GM12865 (cell line): Measurements from ENCODE around the gene DPYD.
A peak's percentile ranks its signal among the peaks of the same experiment; 100 is the strongest.

Experiments used
- DNase-seq: peaks from one replicate; pipeline ENCODE4 v3.0.0; 2010; ENCODE audit warnings: low read depth
- H3K4me3 ChIP-seq: 2 replicates; pipeline ENCODE4 v1.5.1; 2011; ENCODE audit warnings: mild to moderate bottlenecking, low read depth, low read length, control low read depth
- TF ChIP-seq, protein P1 (sequence below): IDR thresholded peaks from 2 replicates; pipeline ENCODE4 v1.5.1; 2011; ENCODE audit warnings: low read length, control low read depth, low read depth, inconsistent platforms; ENCODE audit not compliant: insufficient read depth; ENCODE audit errors: missing control alignments

DPYD gene

DNA sequence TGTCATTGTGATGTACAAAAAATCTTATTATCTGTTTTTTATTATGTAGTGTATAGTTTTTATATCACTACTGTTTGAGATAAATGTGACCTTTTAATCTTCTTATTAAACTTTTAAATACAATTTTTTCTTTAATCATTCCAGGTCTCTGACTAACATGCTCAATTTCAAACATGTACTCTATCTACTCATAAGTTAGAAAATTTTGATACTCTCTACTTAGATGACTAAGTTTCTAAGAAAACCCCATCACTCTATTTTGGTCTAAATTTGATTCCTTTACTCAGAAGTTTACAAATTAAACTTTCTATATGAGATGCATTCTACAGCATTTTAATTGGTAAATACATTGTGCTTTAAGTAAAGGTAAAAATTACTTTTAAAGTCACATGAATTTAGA lies 655.2 kb downstream of the DPYD start:
- H3K4me3 ChIP-seq = no peak overlapping the region
- DNase-seq = no peak
- TF ChIP-seq, protein P1, sequence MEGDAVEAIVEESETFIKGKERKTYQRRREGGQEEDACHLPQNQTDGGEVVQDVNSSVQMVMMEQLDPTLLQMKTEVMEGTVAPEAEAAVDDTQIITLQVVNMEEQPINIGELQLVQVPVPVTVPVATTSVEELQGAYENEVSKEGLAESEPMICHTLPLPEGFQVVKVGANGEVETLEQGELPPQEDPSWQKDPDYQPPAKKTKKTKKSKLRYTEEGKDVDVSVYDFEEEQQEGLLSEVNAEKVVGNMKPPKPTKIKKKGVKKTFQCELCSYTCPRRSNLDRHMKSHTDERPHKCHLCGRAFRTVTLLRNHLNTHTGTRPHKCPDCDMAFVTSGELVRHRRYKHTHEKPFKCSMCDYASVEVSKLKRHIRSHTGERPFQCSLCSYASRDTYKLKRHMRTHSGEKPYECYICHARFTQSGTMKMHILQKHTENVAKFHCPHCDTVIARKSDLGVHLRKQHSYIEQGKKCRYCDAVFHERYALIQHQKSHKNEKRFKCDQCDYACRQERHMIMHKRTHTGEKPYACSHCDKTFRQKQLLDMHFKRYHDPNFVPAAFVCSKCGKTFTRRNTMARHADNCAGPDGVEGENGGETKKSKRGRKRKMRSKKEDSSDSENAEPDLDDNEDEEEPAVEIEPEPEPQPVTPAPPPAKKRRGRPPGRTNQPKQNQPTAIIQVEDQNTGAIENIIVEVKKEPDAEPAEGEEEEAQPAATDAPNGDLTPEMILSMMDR = no peak

DNA sequence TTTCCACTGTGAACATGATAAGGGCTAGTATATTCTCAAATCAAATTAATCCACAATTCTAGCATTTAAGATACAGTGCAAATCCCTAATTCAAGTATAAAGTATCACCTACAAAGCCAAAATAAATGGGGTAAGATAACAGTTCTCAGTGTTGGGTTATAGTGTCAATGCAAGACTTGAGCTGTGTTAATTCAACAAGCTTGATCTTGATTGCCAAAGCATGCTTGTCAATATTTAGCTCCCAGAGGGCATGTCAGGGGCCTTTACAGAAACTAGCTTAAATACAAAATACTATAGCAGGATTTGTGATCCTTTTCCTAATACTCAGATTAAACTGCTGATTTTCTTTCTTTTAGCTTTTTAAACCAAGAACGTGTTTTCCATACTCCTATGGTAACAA lies 658.0 kb downstream of the DPYD start:
- H3K4me3 ChIP-seq = no peak overlapping the region
- TF ChIP-seq, protein P1 = no peak
- no peak for DNase-seq

DNA sequence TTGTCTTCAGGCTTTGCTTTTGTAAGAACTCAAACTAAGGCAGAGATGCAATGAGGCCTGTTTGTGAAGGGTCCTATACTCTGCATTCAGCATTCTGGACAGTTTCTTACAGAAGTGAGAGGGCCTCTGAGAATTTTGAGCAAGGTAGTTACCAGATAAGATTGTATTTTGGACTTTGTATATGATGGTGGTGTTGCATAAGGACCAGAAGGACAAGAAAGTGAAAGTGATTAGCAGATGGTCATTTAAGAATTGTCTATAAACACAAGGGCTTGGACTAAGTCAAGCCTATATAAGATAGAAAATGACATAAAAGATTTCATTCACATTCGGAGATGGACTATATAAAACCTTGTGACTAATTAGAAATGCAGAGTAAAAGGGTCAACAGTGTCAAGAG lies 662.2 kb downstream of the DPYD start:
- H3K4me3 ChIP-seq = no peak overlapping the region
- DNase-seq = no peak
- TF ChIP-seq, protein P1 = no peak

- peak; percentile 26 for DNase-seq
- TF ChIP-seq, protein P1 = no peak
Observed at GRCh38 chr1:97254731-97255463, 665.9 kb downstream of the DPYD start.

DNA sequence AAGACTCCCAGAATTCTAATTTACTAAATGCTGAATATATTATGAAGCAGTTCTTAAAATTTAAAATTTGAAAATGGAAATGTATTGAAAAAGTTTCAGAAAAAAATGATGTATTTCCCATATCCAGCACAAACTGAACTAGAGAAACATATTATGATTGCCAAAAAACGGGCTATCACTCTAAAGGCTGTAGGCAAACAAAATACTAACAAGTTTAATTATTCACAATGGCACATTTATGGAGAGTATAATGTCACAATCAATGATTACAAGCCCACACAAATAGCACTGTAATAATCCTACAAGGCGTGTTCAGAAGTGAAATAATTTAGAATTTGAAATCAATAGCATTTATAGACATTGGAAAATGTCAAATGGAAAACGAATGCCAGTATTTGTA lies 667.9 kb downstream of the DPYD start:
- no peak for DNase-seq
- no peak overlapping the region for H3K4me3 ChIP-seq
- TF ChIP-seq, protein P1 = no peak

More at GRCh38 chr1:97254731-97255463, 665.9 kb downstream of the DPYD start:
- H3K4me3 ChIP-seq = no peak overlapping the region

DNA sequence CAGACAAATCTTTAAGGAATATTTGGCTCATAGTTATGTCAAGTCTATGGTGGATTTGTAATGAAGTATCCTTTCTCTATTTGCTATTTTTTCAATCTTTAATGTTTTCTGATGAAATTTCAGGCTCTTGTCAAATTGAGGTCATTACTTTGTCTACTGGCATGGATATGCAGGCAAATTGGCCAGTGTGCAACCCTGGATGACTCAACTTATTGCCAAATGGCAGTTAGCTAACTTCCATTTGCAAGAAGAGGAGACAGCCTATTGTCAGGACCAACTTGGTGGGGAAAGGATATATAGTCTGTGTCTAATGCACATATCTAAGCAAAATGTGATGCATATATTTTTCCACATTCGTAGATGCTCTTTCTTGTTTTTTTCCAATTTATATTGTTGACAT lies 668.8 kb downstream of the DPYD start:
- TF ChIP-seq, protein P1 = no peak
- H3K4me3 ChIP-seq = no peak overlapping the region
- DNase-seq = no peak

DNA sequence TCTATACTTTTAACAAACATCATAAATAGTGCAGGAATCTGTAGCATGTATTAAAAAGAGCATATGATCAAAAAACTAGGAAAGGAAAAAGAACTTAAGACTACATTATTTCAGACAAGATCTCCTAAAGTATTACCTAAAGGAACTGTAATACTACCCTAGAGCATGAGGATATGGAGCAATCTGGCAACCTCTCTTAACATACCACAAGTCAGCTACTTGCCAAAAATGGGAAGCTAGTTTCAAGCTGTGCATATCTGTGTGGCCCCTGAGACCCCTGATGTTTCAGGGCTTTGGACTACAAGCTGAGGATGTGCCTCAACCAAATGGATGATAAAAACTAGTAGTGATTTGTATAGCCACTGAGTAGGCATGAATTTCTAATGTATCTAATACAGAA lies 673.6 kb downstream of the DPYD start:
- TF ChIP-seq, protein P1 = no peak
- no peak for DNase-seq

More for the DNA sequence above, 673.6 kb downstream of the DPYD start:
- no peak overlapping the region for H3K4me3 ChIP-seq
